ENCODE results near the gene SCYGR5.

GRCh38 chr2:227661025-227661649 lies 5.5 kb upstream of the SCYGR5 start:
- TF ChIP-seq ZNF274 (IDR thresholded peaks at IDR 0.05; ENCODE audit: low read depth, low read length) (no peak), YY1 (IDR thresholded peaks at IDR 0.05; ENCODE audit: insufficient read depth, insufficient read length) (no peak)

Measured in NT2/D1 (cell line).